Astrocyte of the cerebellum (primary cell): ENCODE measurements around the gene WWOX.

Experiments
- DNase-seq: peaks from one replicate; pipeline ENCODE4 v3.0.0-alpha.2; 2011; ENCODE audit warnings: low read depth
- H3K4me3 ChIP-seq: 2 replicates; pipeline ENCODE4 v1.5.1; 2011; ENCODE audit warnings: mild to moderate bottlenecking, low read depth, low read length, moderate library complexity
- CTCF ChIP-seq: IDR thresholded peaks from 2 replicates; pipeline ENCODE4 v1.5.1; 2012; ENCODE audit warnings: low read length, low read depth, moderate library complexity, mild to moderate bottlenecking; ENCODE audit errors: missing control alignments
- in situ Hi-C: cut with HindIII; loops from 2 replicates; pipeline ENCODE4 v1.10.0; 2017; ENCODE audit warnings: low sequenced_read_pairs

The WWOX gene

DNA sequence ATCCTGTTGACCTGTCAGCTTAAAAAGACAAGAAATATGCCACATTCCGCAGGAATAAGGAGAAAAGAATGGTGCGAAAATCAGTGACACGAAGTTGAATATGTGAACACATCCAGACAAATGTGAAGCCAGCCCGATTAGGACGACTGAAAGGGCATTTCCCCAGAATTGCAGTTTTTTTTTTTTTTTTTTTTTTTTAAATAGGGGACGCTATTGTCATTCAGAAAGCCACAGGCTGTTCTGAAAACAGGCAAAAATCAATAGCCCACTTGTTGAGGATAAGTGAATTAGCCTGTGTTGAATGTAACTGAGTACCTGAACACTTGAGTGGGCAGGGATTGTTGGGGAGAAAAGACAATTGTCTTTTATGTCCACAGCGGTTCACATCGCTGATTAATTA lies 507.1 kb downstream of the WWOX start:
- in situ Hi-C loops: no loop called here
- DNase-seq: no peak
- no peak overlapping the region for H3K4me3 ChIP-seq
- TF ChIP-seq CTCF: no peak

DNA sequence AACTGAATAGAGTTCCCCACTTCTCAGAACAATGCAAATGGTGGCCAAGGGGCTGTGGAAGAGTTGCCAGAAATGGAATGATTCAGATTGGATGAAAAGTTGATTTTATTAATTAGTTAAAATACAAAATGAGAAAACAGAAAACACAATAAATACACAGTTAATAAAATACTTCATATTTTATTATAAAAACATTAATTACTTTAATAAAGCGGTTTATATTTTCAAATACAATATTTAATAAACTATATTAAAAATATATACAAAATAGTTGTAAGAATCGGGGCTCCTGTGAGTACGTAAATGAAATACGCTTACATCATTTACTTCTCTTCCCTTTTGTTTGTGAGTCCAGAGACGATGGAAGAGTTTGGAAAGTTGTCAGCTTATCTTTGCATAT lies 507.6 kb downstream of the WWOX start:
- in situ Hi-C loops: no loop called here
- DNase-seq: no peak
- TF ChIP-seq CTCF: no peak
- no peak overlapping the region for H3K4me3 ChIP-seq

GRCh38 chr16:78607465-78607864 lies 508.0 kb downstream of the WWOX start:
- in situ Hi-C loops: no loop called here
- no peak overlapping the region for H3K4me3 ChIP-seq
- no peak for DNase-seq
- TF ChIP-seq CTCF: no peak

- no peak overlapping the region for H3K4me3 ChIP-seq
- no peak for TF ChIP-seq CTCF
- in situ Hi-C loops: no loop called here
- no peak for DNase-seq
Observed at GRCh38 chr16:78608305-78608776, 508.9 kb downstream of the WWOX start.

GRCh38 chr16:78609402-78610274 lies 510.2 kb downstream of the WWOX start:
- DNase-seq: no peak
- in situ Hi-C loops: no loop called here
- H3K4me3 ChIP-seq: no peak overlapping the region
- no peak for TF ChIP-seq CTCF

DNA sequence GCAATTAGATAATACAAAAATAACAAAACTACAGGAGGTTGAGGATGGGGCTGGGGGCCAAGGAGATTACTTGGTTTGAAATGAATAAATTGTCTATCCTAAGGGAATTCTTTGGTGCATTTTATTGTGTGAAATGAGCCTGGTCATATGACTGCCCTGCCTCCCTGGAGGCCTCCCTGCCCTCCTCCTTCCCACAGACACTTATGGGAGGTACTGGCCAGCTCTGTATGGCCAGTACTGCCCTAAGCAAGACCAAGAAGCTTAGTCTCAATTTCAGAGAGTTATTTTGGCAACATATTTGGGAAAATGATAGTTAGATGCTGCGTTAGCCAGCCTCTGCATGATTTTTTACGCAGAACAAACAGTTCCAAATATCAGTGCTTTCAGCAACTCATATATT lies 511.9 kb downstream of the WWOX start:
- TF ChIP-seq CTCF: no peak
- no peak for DNase-seq
- H3K4me3 ChIP-seq: no peak overlapping the region
- in situ Hi-C loops: no loop called here

DNA sequence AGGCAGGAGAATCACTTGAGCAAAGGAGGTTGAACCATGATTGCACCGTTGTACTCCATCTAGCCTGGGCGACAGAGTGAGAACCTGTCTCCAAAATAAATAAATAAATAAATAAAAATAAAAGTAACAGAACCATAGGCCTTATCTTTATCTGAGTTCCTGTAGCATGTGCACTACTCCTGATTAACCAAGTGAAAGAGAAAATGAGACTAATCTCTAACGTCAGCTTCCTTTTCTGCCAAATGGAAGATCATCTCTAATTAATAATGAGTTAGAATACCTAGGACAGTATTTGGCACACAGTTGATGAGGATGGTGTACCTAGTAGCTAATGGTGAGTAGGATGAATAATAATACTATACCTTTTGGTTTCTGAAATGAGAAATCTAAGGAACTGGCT lies 520.4 kb downstream of the WWOX start:
- in situ Hi-C loops: no loop called here
- TF ChIP-seq CTCF: no peak
- no peak overlapping the region for H3K4me3 ChIP-seq
- no peak for DNase-seq
